Germinal center (tissue), 1 donor: ENCODE measurements around the gene TEX261.

Experiments used
- DNase-seq: peaks from one replicate; pipeline ENCODE4 v3.0.0; 2012; ENCODE audit warnings: mixed read lengths, low spot score

Gene TEX261

GRCh38 chr2:70981421-70981820 lies 13.3 kb downstream of the TEX261 start:
- no peak for DNase-seq

- no peak for DNase-seq
These were observed 15.0 kb downstream of the TEX261 start for GRCh38 chr2:70979626-70980025.

- no peak for DNase-seq
These were observed 15.5 kb downstream of the TEX261 start for GRCh38 chr2:70979180-70979488.

- no peak for DNase-seq
These were observed 16.1 kb downstream of the TEX261 start, which contains the start of gene ANKRD53 for GRCh38 chr2:70978341-70979179. TSS of gene ANKRD53 (plus strand) at chr2:70978630. CDS start at chr2:70978646, 16 bp downstream.

- no peak for DNase-seq
These were observed 17.0 kb downstream of the TEX261 start for GRCh38 chr2:70977605-70978205.

- no peak for DNase-seq
These were observed 19.4 kb downstream of the TEX261 start for GRCh38 chr2:70975237-70975636.

- no peak for DNase-seq
These were observed 20.1 kb downstream of the TEX261 start for GRCh38 chr2:70974592-70974991.

GRCh38 chr2:70967189-70967588 lies 27.5 kb downstream of the TEX261 start:
- DNase-seq: no peak

- no peak for DNase-seq
These were observed 28.0 kb downstream of the TEX261 start for GRCh38 chr2:70966681-70967080.

- no peak for DNase-seq
These were observed 29.2 kb downstream of the TEX261 start for GRCh38 chr2:70965506-70965905.

GRCh38 chr2:70964596-70965386 lies 29.9 kb downstream of the TEX261 start:
- peak; percentile 78 for DNase-seq

GRCh38 chr2:70964133-70964532 lies 30.5 kb downstream of the TEX261 start:
- no peak for DNase-seq

GRCh38 chr2:70962885-70963878 lies 31.5 kb downstream of the TEX261 start:
- no peak for DNase-seq

GRCh38 chr2:70962211-70962884 lies 32.3 kb downstream of the TEX261 start:
- DNase-seq: no peak

GRCh38 chr2:70961648-70961994 lies 33.1 kb downstream of the TEX261 start:
- no peak for DNase-seq

GRCh38 chr2:70960833-70961647 lies 33.6 kb downstream of the TEX261 start:
- no peak for DNase-seq

- no peak for DNase-seq
These were observed 34.5 kb downstream of the TEX261 start for GRCh38 chr2:70959851-70960832.

- no peak for DNase-seq
These were observed 35.4 kb downstream of the TEX261 start for GRCh38 chr2:70959271-70959761.

GRCh38 chr2:70958759-70959158 lies 35.9 kb downstream of the TEX261 start:
- DNase-seq: no peak
